HG02884 (cell line): Measurements from ENCODE around the gene KCNK3.
"Not testable (repeated sequence)": the region's sequence is repeated elsewhere in the genome, so short reads cannot be mapped to it uniquely, and the experiment has no call there.

Source experiments
- ATAC-seq: cut with Tn5 transposase; IDR thresholded peaks from one replicate; pipeline ENCODE4 v1.9.1; 2021; ENCODE audit warnings: mild to moderate bottlenecking, moderate library complexity; ENCODE audit not compliant: unreplicated experiment

The KCNK3 gene

GRCh38 chr2:26692279-26692896, at the start of gene KCNK3:
TSS of gene KCNK3 (plus strand) at chr2:26692722. CDS start at chr2:26692876, 154 bp downstream.
- no peak for ATAC-seq

- ATAC-seq = no peak
Measured at GRCh38 chr2:26644188-26644835, 48.2 kb upstream of the KCNK3 start.

DNA sequence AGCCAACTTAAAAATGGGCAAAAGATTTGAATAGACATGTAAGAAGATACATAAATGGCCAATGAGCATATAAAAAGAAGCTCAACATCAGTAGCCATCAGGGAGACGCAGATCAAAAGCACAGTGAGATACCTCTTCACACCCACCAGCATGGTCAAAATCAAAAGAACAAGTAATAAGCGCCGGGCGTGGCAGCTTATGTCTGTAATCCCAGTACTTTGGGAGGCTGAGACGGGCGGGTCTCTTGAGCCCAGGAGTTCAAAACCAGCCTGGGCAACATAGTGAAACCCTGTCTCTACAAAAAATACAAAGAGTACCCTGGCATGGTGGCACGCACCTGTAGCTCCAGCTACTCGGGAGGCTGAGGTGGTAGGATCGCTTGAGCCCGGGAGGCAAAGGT, 46.8 kb upstream of the KCNK3 start:
- no peak for ATAC-seq

GRCh38 chr2:26646986-26647672, 45.4 kb upstream of the KCNK3 start:
- no peak for ATAC-seq

DNA sequence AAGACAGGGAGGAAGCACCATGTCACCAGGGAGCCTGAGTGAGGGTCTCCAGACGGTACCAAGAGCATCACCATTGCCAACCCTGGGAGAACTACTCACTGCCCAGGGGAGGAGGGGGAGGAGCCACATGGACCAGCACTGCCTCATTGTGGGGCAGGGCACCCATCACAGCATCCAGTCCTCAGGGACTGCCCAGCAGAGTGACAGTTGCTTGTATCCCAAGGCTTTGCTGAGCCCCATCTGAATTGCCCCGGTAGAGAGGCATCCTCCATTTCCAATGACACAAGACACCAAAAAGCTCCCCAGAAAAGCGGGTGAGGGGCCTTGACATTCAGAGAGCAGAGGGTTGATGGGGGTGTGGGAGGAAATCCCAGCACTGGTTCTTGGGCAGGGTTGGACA, 44.5 kb upstream of the KCNK3 start:
- ATAC-seq = no peak

DNA sequence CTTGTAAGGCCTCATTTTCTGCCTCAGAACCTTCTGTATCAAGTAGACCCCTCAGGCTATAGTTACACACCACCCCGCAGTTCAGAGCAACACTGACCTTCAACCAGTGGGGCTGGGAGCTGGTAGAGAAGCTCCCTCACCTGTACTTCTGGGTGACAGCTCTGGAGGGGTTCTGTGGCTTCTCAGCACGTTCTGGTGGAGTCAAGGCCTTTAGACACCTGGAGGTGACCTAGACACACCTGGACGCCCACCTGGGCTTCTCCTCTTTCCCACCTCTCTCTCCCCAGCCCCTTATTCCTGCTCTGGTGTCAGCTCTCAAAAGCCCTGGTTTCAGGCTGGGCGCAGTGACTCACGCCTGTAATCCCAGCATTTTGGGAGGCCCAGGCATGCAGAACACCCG, 44.0 kb upstream of the KCNK3 start:
- no peak for ATAC-seq

GRCh38 chr2:26649322-26649721, 43.2 kb upstream of the KCNK3 start:
- ATAC-seq = no peak

- no peak for ATAC-seq
Measured at GRCh38 chr2:26649992-26650712, 42.4 kb upstream of the KCNK3 start.

- ATAC-seq = no peak
Measured at GRCh38 chr2:26650713-26651469, 41.6 kb upstream of the KCNK3 start.

GRCh38 chr2:26651470-26651771, 41.1 kb upstream of the KCNK3 start:
- no peak for ATAC-seq

GRCh38 chr2:26651799-26652198, 40.7 kb upstream of the KCNK3 start:
- no peak for ATAC-seq

DNA sequence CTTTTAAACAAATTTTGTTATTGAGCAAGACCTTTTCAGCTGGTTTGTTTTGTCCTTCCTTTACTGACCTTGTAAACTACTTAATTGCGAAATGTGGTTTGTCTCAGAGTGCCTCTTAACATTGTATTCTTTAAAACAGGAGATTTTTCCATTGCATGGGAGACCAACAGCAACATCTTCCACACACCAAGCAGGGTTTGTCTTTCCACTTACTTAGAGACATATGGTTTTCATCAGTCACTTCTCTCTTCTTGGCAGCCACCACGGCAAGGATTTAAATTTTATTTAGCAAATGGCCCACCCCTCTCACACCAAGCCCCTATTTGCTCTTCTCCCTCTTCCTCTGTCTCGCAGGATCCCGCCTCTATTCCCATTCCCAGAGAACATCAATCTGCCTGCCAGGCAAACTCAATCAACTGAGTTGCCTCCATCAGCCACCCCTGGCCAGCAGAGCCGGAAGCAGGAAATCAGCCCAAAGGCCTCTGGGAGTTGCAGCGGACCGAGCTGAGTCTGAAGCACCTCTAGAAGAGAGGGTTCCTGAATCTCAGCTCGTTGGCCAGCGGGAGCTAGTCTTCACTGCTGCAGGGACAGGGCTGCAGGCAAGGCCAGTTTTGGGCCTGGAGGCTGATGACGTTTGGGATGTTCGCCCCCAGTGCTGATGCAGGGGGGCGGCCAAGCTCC, 40.0 kb upstream of the KCNK3 start:
- no peak for ATAC-seq

GRCh38 chr2:26653207-26654060, 39.1 kb upstream of the KCNK3 start:
- ATAC-seq = no peak

DNA sequence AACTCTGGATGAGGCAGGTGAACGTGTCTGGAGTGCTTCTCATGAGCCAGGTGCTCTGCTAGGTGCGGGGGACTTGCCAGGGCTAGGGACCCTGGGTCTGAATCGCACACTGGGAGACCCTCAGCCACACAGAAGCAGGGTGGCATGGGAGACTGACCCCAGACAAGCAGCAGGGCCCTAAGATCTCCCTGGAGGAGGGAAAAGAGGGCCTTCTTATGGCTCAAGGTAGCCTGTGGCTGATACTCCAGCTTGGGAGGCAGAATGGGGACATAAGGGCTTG, 38.5 kb upstream of the KCNK3 start:
- no peak for ATAC-seq

GRCh38 chr2:26655120-26655519, 37.4 kb upstream of the KCNK3 start:
- ATAC-seq = not testable (repeated sequence)

GRCh38 chr2:26655611-26656195, 36.8 kb upstream of the KCNK3 start:
- no peak for ATAC-seq

- ATAC-seq = no peak
Measured at GRCh38 chr2:26657265-26657664, 35.3 kb upstream of the KCNK3 start.

DNA sequence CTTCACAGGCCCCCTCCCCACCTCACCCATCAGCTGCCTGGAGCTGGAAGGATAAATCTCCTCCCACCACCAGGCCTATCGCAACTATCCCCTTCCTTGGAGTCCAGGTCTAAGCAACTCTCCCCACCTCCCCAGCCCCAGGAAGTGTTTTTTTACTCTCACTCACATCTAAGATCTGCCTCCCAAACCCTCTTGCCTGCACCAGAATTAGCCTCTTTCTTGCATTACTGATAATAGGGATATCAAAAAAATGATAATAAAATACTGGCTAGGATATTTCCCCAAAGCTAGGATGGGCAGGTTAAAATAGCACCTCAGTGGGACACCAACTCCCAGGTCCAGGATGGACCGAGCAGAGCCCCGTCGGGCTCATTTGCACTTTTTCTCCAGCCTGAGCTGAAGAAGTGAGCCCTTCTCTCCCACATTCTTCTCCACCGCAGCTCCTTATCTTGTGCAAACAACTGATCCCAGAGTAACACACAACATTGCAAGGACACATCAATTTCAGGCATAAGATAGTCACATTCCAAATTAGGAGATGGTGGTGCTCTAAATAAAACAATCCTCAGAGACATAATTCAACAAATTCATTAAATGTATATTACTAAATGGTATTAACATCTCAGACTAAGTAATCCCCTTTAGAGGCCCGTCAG, 33.7 kb upstream of the KCNK3 start:
- ATAC-seq = no peak

- ATAC-seq = no peak
Measured at GRCh38 chr2:26660363-26660962, 32.1 kb upstream of the KCNK3 start.
